HepG2 (cell line): ENCODE measurements around the gene EEF1AKMT1. TPM values are rescaled to one million over a fixed set of nuclear protein-coding genes. Genes with fewer than 3 reads are reported as not detected.

Experiments used
- ATAC-seq: fragments of 200-7000 bp; cut with Tn5 transposase; 3 replicates; pipeline ENCODE4 v1.9.1; 2020; ENCODE audit warnings: mild to moderate bottlenecking, moderate library complexity
- BruUV-seq: library from RNA; stranded (reverse); fragments of 400-500 nt; replicated peaks from 2 replicates; lab custom pipeline; 2021; lab: Mats Ljungman, UMichigan
- CTCF ChIA-PET: fragments of 300-600 bp; formaldehyde crosslinking; extraction: SDS; loops from one replicate; lab custom pipeline; 2021; ENCODE audit warnings: low total read pairs, inconsistent platforms, low intra/inter-chr PET ratio; lab: Yijun Ruan, JAX
- POLR2A ChIA-PET: fragments of 350-600 bp; sonication (Branson Sonifier 250); formaldehyde crosslinking; loops from one replicate; lab custom pipeline; 2020; ENCODE audit warnings: antibody characterized with exemption, inconsistent platforms; lab: Yijun Ruan, JAX
- DNase-seq: peaks from one replicate; pipeline ENCODE4 v3.0.0-alpha.2; 2015; ENCODE audit warnings: low spot score
- FAIRE-seq: peaks from 3 replicates; lab custom pipeline; 2011; peaks lifted over from hg19 to GRCh38; lab: Jason Lieb, UNC
- H2AFZ ChIP-seq: one replicate; pipeline ENCODE4 v1.6.1; 2011; ENCODE audit warnings: low read length, inconsistent platforms
- H3K27ac ChIP-seq: fragments of 300-600 bp; 3 replicates; pipeline ENCODE4 v1.8.0; 2011; ENCODE audit warnings: mixed run types, mild to moderate bottlenecking, mixed read lengths, low read length, inconsistent platforms; ENCODE audit not compliant: insufficient read depth; ENCODE audit errors: extremely low read length
- H3K27me3 ChIP-seq, 2 experiments: fragments of 200-600 bp in 1 of 2; 2 replicates in 1 of 2; 3 replicates in 1 of 2; pipeline versions ENCODE4 v1.6.0 to v1.8.0; 2011; ENCODE audit warnings: low read length in 2 of 2, mild to moderate bottlenecking in 2 of 2, moderate library complexity in 2 of 2, inconsistent platforms in 1 of 2; ENCODE audit not compliant: insufficient read depth in 2 of 2, control insufficient read depth in 1 of 2
- H3K36me3 ChIP-seq, 2 experiments: fragments of 200-600 bp in 1 of 2; replicated peaks in 1 of 2; 2 replicates in 1 of 2; 3 replicates in 1 of 2; pipeline versions ENCODE4 v1.5.1 to v1.8.0; 2011; ENCODE audit warnings: low read length in 2 of 2, inconsistent platforms in 1 of 2; ENCODE audit not compliant: insufficient read depth in 2 of 2, control insufficient read depth in 1 of 2
- H3K4me1 ChIP-seq: 2 replicates; pipeline ENCODE4 v1.5.1; 2012; ENCODE audit warnings: low read length, inconsistent platforms; ENCODE audit not compliant: insufficient read depth
- H3K4me2 ChIP-seq: 2 replicates; pipeline ENCODE4 v1.6.0; 2011; ENCODE audit warnings: low read depth, low read length, inconsistent platforms
- H3K4me3 ChIP-seq, 3 experiments: fragments of 200-600 bp in 1 of 3; sonication (generic), shearing (Covaris generic) in 1 of 3; replicated peaks in 1 of 3; 2 replicates each; pipeline ENCODE4 v1.5.1; 2011 to 2016; ENCODE audit warnings: low read length in 3 of 3, inconsistent platforms in 2 of 3, low read depth in 2 of 3, mild to moderate bottlenecking in 2 of 3, control low read depth in 1 of 3, mixed read lengths in 1 of 3; ENCODE audit not compliant: insufficient read depth in 1 of 3
- H3K79me2 ChIP-seq: one replicate; pipeline ENCODE4 v1.6.1; 2011; ENCODE audit warnings: low read length, inconsistent platforms; ENCODE audit not compliant: insufficient read depth
- H3K9ac ChIP-seq: 2 replicates; pipeline ENCODE4 v1.6.0; 2011; ENCODE audit warnings: mild to moderate bottlenecking, low read depth, low read length, inconsistent platforms; ENCODE audit not compliant: insufficient read depth
- H3K9me3 ChIP-seq: 2 replicates; pipeline ENCODE4 v1.5.1; 2012; ENCODE audit warnings: mild to moderate bottlenecking, low read length
- H4K20me1 ChIP-seq: 2 replicates; pipeline ENCODE4 v1.6.0; 2011; ENCODE audit warnings: inconsistent platforms, mild to moderate bottlenecking, low read length, moderate library complexity; ENCODE audit not compliant: insufficient read depth
- CEBPB ChIP-seq: IDR thresholded peaks from 2 replicates; pipeline ENCODE4 v1.6.1; 2011; ENCODE audit warnings: low read depth, low read length, improper control_type of control experiment, borderline replicate concordance
- NFIB ChIP-seq: sonication (generic); formaldehyde crosslinking; IDR thresholded peaks from 2 replicates; pipeline ENCODE4 v1.9.0; 2021; ENCODE audit warnings: missing genetic modification reagents, mild to moderate bottlenecking, borderline replicate concordance
- SP4 ChIP-seq: sonication (generic); formaldehyde crosslinking; IDR thresholded peaks from 2 replicates; pipeline ENCODE4 v1.8.1; 2023; ENCODE audit warnings: mild to moderate bottlenecking, missing genetic modification reagents
- ZNF432 ChIP-seq: sonication (generic); formaldehyde crosslinking; IDR thresholded peaks from 2 replicates; pipeline ENCODE4 v1.5.0; 2020; ENCODE audit warnings: missing genetic modification reagents, mild to moderate bottlenecking, borderline replicate concordance
- ZNF749 ChIP-seq: sonication (generic); formaldehyde crosslinking; IDR thresholded peaks from 2 replicates; pipeline ENCODE4 v1.8.0; 2022; ENCODE audit warnings: mild to moderate bottlenecking, missing genetic modification reagents, moderate library complexity, borderline replicate concordance
- ZSCAN29 ChIP-seq: sonication (generic); formaldehyde crosslinking; conservative IDR thresholded peaks from 2 replicates; pipeline ENCODE4 v1.4.0; 2020; ENCODE audit warnings: mild to moderate bottlenecking, missing genetic modification reagents
- WGBS: methylation state at CpG from one replicate; pipeline ENCODE4 v1.1.6; 2017; ENCODE audit warnings: low lambda C conversion rate; 5-methylcytosine and 5-hydroxymethylcytosine counted together
- in situ Hi-C: cut with HindIII; loops from 2 replicates; pipeline ENCODE4 v1.10.0; 2017; ENCODE audit warnings: low pct_unique_long_range_greater_than_20kb; ENCODE audit not compliant: extremely low pct_ligation_motif_present
- intact Hi-C: fragments of 100-400 bp; cut with micrococcal nuclease; formaldehyde crosslinking; loops from one replicate; pipeline ENCODE4 v1.10.0; 2022; ENCODE audit not compliant: unreplicated experiment
- polyA plus RNA-seq, 8 experiments: library from polyadenylated mRNA; depleted of rRNA in 3 of 8; stranded (reverse) in 7 of 8; unstranded in 1 of 8; fragments of >200 nt; fragmentation: Illumina TruSeq in 4 of 8; extraction: Trizol in 4 of 8; gene quantifications; 2 replicates each; pipeline versions ENCODE4 v1.2.1 to v1.2.3, GENCODE V29; 2011 to 2016; ENCODE audit warnings: low read depth in 4 of 8, missing spikeins in 1 of 8, mixed read lengths in 1 of 8; ENCODE audit not compliant: insufficient read depth in 1 of 8
- total RNA-seq, 5 experiments: library from RNA; depleted of rRNA; stranded (reverse); fragments of >200 nt; fragmentation: Illumina TruSeq; extraction: Trizol; gene quantifications; 2 replicates each; pipeline ENCODE4 v1.2.3, GENCODE V29; 2016; ENCODE audit warnings: low read depth in 1 of 5
- TF ChIP-seq, protein P1 (sequence below), 2 experiments: sonication (generic) in 1 of 2; formaldehyde crosslinking in 1 of 2; IDR thresholded peaks; 2 replicates each; pipeline versions ENCODE4 v1.6.1 to v1.9.0; 2014 to 2022; ENCODE audit warnings: antibody characterized with exemption in 1 of 2, borderline replicate concordance in 1 of 2, inconsistent platforms in 1 of 2, low read depth in 1 of 2, missing genetic modification reagents in 1 of 2
- TF ChIP-seq, protein P2 (sequence below): IDR thresholded peaks from 2 replicates; pipeline ENCODE4 v1.6.1; 2016; ENCODE audit warnings: missing biosample characterization, missing genetic modification reagents, low read depth

EEF1AKMT1 gene
- total and polyA plus RNA-seq, 2 of the 13 experiments (the other 11 are each of a cell fraction or from before 2014, with no cell fraction given), result 6.0 to 16.1 TPM

DNA sequence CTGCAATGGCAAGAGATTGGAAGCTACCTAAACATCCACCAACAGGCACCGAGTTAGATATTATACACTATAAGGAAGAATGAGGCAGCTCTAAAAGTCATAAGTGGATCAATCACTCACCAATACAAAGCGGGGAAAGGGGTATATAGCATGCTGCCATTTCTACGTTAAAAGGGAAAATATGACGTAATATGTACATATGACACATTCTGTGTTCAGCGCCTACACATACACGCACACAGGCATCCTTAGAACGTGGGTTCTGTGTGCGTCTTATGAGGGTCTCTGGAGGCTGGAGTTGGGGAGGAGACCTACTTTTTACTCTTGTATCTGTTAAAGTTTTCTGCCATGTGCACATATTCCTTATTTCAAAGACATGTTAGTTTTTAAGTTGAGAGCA, 64.4 kb downstream of the EEF1AKMT1 start:
- Histone ChIP-seq H3K9ac (no peak overlapping the region), H3K27ac (no peak overlapping the region), H3K4me1 (peaks cover 37% of the 10 kb centered on the region), H3K4me2 (no peak overlapping the region), H3K27me3 (no peaks in the 10 kb centered on the region), H3K4me3 (no peak overlapping the region), H4K20me1 (no peaks in the 10 kb centered on the region), H2AFZ (no peak overlapping the region), H3K79me2 (no peaks in the 10 kb centered on the region), H3K36me3 (no peaks in the 10 kb centered on the region), H3K9me3 (no peaks in the 10 kb centered on the region)
- TF ChIP-seq CEBPB, result 0 out of 2 replicates have a peak, but pooled peaks have one; percentile 35
- TF ChIP-seq ZSCAN29 (CRISPR knock-in tag), result no peak
- WGBS, result 88% methylated on average over 8 of the region's 8 CpGs
- no peak for DNase-seq
- FAIRE-seq, result no peak
- POLR2A ChIA-PET, result no interaction called here
- no peak for ATAC-seq
- intact Hi-C loops (no loop called here), in situ Hi-C loops (loop anchor here (5.0 to 10.0 kb wide), 2 partner anchors 215 to 217 kb away; no protein-coding TSS in a partner anchor)
- BruUV-seq, result no TSS peak
- CTCF ChIA-PET, result no interaction called here

DNA sequence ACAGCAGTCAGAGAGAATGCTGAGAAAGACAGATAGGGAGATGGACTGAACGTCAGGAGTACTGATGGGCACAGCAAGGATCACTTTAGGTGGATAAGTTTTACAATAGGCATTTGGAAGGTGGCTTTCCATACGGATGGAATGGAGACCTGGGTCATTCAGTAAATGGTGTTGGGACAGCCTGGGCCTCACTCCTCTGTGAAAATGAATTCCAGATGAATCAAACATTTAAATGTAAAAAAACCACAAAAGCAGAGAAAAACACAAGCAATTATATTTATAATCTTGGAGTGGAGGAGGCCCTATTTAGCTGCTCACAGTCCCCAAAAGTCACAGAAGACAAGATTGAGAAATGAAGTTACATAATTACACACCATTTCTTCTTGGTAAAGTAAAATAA, 65.5 kb downstream of the EEF1AKMT1 start:
- H3K4me1 ChIP-seq, result peaks cover 26% of the 10 kb centered on the region
- no peaks in the 10 kb centered on the region for H3K9me3 ChIP-seq
- CTCF ChIA-PET, result no interaction called here
- no peak overlapping the region for H3K4me3 ChIP-seq
- in situ Hi-C loops (loop anchor here (5.0 to 10.0 kb wide), 2 partner anchors 216 to 217 kb away; no protein-coding TSS in a partner anchor), intact Hi-C loops (no loop called here)
- POLR2A ChIA-PET, result no interaction called here
- no peak overlapping the region for H3K27ac ChIP-seq
- no peaks in the 10 kb centered on the region for H3K36me3 ChIP-seq
- H3K9ac ChIP-seq, result no peak overlapping the region
- DNase-seq (no peak), ATAC-seq (no peak), FAIRE-seq (no peak)
- no peaks in the 10 kb centered on the region for H3K79me2 ChIP-seq
- no peaks in the 10 kb centered on the region for H4K20me1 ChIP-seq
- 79% methylated on average over 2 of the region's 2 CpGs for WGBS
- no TSS peak for BruUV-seq
- no peak overlapping the region for H3K4me2 ChIP-seq
- no peak overlapping the region for H2AFZ ChIP-seq
- no peaks in the 10 kb centered on the region for H3K27me3 ChIP-seq
- TF ChIP-seq NFIB (CRISPR knock-in tag), result no peak
- TF ChIP-seq, protein P1, sequence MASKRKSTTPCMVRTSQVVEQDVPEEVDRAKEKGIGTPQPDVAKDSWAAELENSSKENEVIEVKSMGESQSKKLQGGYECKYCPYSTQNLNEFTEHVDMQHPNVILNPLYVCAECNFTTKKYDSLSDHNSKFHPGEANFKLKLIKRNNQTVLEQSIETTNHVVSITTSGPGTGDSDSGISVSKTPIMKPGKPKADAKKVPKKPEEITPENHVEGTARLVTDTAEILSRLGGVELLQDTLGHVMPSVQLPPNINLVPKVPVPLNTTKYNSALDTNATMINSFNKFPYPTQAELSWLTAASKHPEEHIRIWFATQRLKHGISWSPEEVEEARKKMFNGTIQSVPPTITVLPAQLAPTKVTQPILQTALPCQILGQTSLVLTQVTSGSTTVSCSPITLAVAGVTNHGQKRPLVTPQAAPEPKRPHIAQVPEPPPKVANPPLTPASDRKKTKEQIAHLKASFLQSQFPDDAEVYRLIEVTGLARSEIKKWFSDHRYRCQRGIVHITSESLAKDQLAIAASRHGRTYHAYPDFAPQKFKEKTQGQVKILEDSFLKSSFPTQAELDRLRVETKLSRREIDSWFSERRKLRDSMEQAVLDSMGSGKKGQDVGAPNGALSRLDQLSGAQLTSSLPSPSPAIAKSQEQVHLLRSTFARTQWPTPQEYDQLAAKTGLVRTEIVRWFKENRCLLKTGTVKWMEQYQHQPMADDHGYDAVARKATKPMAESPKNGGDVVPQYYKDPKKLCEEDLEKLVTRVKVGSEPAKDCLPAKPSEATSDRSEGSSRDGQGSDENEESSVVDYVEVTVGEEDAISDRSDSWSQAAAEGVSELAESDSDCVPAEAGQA (IDR thresholded peaks at IDR 0.05; ENCODE audit: low read depth), result no peak
- TF ChIP-seq, protein P1 (CRISPR knock-in tag; IDR thresholded peaks at IDR 0.05; ENCODE audit: borderline replicate concordance), result no peak
- TF ChIP-seq, protein P2, sequence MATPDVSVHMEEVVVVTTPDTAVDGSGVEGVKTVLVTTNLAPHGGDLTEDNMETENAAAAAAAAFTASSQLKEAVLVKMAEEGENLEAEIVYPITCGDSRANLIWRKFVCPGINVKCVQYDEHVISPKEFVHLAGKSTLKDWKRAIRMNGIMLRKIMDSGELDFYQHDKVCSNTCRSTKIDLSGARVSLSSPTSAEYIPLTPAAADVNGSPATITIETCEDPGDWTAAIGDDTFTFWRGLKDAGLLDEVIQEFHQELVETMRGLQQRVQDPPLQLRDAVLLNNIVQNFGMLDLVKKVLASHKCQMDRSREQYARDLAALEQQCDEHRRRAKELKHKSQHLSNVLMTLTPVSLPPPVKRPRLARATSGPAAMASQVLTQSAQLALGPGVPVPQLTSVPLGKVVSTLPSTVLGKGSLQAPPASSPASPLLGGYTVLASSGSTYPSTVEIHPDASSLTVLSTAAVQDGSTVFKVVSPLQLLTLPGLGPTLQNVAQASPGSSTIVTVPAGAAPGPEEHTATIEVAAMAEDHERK (CRISPR knock-in tag), result no peak
- no peak for TF ChIP-seq ZNF432
- no peak for TF ChIP-seq SP4 (CRISPR knock-in tag)
- TF ChIP-seq ZNF749 (CRISPR knock-in tag), result no peak
